ENCODE data around the gene SMARCAL1. TPM values are rescaled to one million over a fixed set of nuclear protein-coding genes. Genes with fewer than 3 reads are reported as not detected.

SMARCAL1 gene
- total RNA-seq, 2 experiments from 2014 or later = 23.6 to 27.5 TPM

DNA sequence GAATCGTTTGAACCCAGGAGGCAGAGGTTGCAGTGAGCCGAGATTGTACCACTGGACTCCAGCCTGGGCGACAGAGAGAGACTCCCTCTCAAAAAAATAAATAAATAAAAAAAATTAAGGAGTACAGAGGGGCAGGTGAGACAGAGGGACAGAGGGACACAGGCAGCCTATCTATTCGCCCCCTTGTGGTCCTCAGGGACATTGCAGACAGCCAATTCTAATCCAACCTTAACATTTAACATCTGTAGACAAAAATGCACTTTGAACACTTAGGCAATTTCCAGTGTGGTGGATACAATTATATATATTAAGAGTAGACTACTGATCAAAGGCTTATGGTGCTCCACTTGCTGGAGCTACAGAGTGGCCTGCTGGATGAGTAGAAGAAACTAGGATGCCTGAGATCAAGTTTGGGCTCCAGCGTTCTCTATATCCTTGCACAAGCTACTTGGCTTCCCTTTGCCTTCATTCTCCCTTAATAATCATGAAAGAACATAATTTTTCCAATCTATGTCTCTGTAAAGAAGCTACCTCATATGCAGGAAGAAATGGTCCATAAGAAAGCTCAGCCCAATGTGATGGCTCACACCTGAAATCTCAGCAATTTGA is 8.2 kb upstream of the SMARCAL1 start:
- Mint-ChIP-seq H3K9me3 (no peaks in the 10 kb centered on the region), H3K36me3 (ENCODE audit: low read depth) (no peaks in the 10 kb centered on the region), H3K4me3 (no peak overlapping the region), H3K4me1 (no peaks in the 10 kb centered on the region), H3K27me3 (peaks cover 18% of the 10 kb centered on the region), H3K27ac (no peak overlapping the region)
- ChIA-PET CTCF (interaction anchor here (0.7 to 3.4 kb wide), 23 partner anchors 10 to 702 kb away, joined by 3 to 23 read pairs (median 4); partner anchors contain the start of genes SMARCAL1 and XRCC5), POLR2A (no interaction called here)
- DNase-seq = peak; percentile 45

DNA sequence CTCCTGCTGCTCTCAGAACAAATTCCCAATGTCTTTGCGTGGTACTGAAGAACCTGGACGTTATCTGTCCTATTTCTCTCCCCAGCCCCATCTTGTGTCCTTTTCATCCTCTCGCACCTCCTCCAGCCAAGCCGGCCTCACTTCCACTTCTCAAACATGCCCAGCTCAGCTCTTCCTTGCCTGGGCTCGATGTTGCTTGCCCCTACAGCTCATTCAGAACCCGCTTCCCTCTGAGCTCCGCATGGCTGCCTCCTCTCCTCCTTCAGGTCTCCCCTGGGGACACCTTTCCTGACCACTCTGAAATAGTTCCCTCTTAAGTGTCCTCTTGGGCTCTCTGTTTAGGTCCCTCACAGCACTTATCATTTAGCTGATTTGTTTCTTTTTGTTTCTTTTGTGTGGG is 6.7 kb upstream of the SMARCAL1 start:
- CTCF ChIA-PET = interaction anchor here (0.8 to 3.4 kb wide), 8 partner anchors 8 to 295 kb away, joined by 3 to 23 read pairs (median 6); partner anchors contain the start of gene SMARCAL1
- Mint-ChIP-seq H3K27me3 (peaks cover 18% of the 10 kb centered on the region), H3K4me1 (peaks cover 3% of the 10 kb centered on the region), H3K27ac (no peak overlapping the region), H3K4me3 (no peak overlapping the region), H3K36me3 (ENCODE audit: low read depth) (no peaks in the 10 kb centered on the region), H3K9me3 (no peaks in the 10 kb centered on the region)
- DNase-seq = no peak
- POLR2A ChIA-PET = no interaction called here

DNA sequence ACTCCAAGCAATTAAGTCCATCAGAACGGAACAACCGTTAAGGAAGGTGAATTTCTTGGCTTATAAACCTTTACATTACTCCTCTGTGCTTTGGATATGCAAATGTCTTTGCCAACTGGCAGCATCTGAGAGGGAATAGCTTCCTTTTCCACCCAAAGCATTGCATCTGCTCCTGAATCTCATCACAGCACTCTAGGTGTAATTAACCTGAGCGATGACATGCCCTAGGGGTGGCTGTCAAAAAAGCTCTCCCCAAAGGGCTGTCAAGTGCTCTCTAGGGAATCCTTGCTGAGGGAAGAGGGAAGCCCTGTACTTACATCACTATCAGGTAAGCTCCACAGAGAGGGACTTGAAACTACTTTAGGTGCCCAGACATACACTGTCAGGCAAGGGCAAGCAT is 5.5 kb upstream of the SMARCAL1 start:
- DNase-seq = no peak
- no peaks in the 10 kb centered on the region for H3K36me3 Mint-ChIP-seq (ENCODE audit: low read depth)
- peaks cover 18% of the 10 kb centered on the region for H3K27me3 Mint-ChIP-seq
- H3K4me3 Mint-ChIP-seq = no peak overlapping the region
- H3K9me3 Mint-ChIP-seq = no peaks in the 10 kb centered on the region
- ChIA-PET CTCF (no interaction called here), POLR2A (no interaction called here)
- H3K4me1 Mint-ChIP-seq = peaks cover 11% of the 10 kb centered on the region
- no peak overlapping the region for H3K27ac Mint-ChIP-seq

DNA sequence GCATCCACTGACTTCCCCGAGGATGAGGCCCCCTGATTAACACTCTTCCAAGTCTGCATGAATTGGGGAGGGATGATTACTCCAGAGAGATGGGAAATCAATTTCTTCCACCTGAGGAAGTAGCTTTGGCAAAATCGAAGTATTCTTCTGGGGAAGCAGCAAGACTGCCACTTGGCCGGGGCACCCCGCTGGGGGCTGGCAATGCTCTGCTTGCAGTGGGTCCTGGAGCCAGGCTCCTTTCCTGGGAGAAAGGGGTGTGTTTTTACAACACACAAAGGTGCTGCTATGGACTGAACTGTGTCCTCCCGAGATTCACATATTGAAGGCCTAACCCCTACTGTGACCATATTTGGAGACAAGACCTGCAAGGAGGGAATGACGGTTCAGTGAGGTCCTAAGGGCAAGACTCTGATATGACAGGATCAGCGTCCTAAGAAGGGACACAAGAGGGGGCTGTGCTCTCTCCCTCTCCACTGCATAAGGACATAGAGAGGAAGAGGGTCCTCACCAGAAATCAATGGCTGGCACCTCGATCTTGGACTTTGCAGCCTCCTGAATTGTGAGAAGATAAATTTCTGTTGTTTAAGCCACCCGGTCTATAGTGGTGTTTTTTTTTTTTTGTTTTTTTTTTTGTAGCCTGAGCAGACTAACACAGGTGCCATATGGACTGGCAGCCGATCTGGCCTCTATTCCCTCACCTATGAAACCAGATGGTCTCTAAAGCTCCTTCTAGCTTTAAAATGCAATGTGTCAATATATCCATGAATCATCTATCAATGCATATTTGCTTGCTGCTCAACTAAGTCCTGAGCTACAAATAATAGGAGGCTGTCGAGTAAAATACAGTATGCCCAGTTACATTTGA is 3.6 kb upstream of the SMARCAL1 start:
- Mint-ChIP-seq H3K27me3 (peaks cover 18% of the 10 kb centered on the region), H3K4me3 (no peak overlapping the region), H3K36me3 (ENCODE audit: low read depth) (peaks cover 2% of the 10 kb centered on the region), H3K9me3 (no peaks in the 10 kb centered on the region), H3K27ac (no peak overlapping the region), H3K4me1 (peaks cover 27% of the 10 kb centered on the region)
- DNase-seq = no peak
- POLR2A ChIA-PET = no interaction called here
- CTCF ChIA-PET = no interaction called here

DNA sequence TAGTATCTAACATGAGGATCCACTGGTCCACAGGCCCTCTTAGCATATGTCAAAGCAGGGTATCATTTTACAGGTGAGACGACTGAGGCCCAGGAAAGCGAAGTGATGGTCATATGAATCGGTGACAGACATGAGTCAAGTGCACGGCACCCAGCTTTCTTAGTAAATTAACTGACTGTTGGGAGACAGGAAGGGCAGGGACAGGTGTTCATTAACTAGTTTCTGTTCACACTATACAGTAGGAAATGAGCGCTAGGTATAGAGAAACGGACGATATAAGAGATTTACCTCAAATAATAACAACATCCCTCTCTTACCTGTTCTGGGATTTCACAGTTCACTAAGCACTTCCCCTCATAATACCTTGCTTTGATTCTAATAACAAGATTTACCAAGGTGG is 1.7 kb upstream of the SMARCAL1 start:
- Mint-ChIP-seq H3K4me1 (peaks cover 29% of the 10 kb centered on the region), H3K27me3 (peaks cover 18% of the 10 kb centered on the region), H3K4me3 (no peak overlapping the region), H3K9me3 (no peaks in the 10 kb centered on the region), H3K27ac (no peak overlapping the region), H3K36me3 (ENCODE audit: low read depth) (peaks cover 14% of the 10 kb centered on the region)
- POLR2A ChIA-PET = no interaction called here
- CTCF ChIA-PET = no interaction called here
- DNase-seq = no peak

DNA sequence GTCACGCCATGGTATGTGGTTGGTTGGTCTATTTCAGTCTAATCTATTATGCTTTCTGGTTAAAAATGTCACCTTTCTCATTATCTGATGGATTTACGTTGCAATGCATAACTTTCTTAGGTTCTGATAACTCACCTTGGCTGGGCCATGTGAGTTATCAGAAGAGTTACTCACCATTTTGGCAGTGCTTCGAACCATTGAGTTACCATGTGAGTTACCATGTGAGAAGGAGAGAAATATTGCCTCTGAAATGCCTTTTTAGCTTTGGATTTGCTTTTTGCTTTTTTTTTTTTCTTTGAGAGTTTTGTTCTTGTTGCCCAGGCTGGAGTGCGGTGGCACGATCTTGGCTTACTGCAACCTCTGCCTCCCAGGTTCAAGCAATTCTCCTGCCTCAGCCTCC is 1.6 kb downstream of the SMARCAL1 start:
- CTCF ChIA-PET = interaction anchor here (4.9 kb wide), 1 partner anchor 10 kb away, joined by 23 read pairs; no protein-coding TSS in a partner anchor
- Mint-ChIP-seq H3K4me3 (peak overlapping the region; percentile 58), H3K36me3 (ENCODE audit: low read depth) (peaks cover 29% of the 10 kb centered on the region), H3K9me3 (no peaks in the 10 kb centered on the region), H3K27ac (no peak overlapping the region), H3K27me3 (no peaks in the 10 kb centered on the region), H3K4me1 (peaks cover 42% of the 10 kb centered on the region)
- POLR2A ChIA-PET = no interaction called here
- DNase-seq = no peak

DNA sequence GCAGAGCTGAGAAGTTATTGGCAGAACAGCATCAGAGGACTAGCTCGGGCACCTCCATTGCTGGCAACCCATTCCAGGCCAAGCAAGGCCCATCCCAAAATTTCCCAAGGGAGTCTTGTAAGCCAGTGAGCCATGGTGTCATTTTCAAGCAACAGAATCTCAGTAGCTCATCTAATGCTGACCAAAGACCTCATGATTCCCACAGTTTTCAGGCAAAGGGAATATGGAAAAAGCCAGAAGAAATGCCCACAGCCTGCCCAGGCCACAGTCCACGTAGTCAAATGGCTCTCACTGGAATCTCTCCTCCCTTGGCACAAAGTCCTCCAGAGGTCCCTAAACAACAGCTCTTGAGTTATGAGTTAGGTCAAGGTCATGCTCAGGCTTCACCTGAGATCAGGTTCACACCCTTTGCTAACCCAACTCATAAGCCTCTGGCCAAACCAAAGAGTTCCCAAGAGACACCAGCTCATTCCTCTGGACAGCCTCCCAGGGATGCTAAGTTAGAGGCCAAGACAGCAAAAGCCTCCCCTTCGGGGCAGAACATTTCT is 2.6 kb downstream of the SMARCAL1 start:
- Mint-ChIP-seq H3K27ac (no peak overlapping the region), H3K36me3 (ENCODE audit: low read depth) (peaks cover 29% of the 10 kb centered on the region), H3K9me3 (no peaks in the 10 kb centered on the region), H3K4me3 (no peak overlapping the region), H3K4me1 (peaks cover 42% of the 10 kb centered on the region), H3K27me3 (no peaks in the 10 kb centered on the region)
- ChIA-PET POLR2A (interaction anchor here (1.2 kb wide), 1 partner anchor 84 kb away, joined by 4 read pairs; the partner anchor contains the start of gene RPL37A), CTCF (interaction anchor here (1.2 to 4.9 kb wide), 2 partner anchors 11 to 13 kb away, joined by 3 to 23 read pairs; no protein-coding TSS in a partner anchor)
- no peak for DNase-seq

DNA sequence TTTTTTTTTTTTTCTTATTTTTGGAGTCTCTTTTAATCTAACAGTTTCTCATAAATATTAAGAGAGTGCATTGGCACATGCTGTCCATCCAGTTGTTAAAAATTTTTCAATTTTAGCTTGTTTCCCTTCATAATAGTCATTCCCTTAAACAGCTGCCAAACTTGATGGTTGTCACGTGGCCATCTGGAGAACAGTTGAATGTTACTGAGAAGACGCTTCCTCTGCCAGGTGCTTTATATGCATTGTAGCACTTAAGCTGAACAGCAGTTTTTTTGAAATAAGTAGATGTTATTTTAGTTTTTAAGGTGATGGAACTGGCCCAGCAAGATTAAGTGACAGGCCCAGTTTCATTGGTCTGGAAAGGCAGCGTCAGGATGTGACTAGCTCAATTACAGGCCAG is 3.3 kb downstream of the SMARCAL1 start:
- no peak overlapping the region for H3K27ac Mint-ChIP-seq
- H3K4me3 Mint-ChIP-seq = no peak overlapping the region
- POLR2A ChIA-PET = interaction anchor here (1.2 kb wide), 1 partner anchor 83 kb away, joined by 4 read pairs; the partner anchor contains the start of gene RPL37A
- H3K4me1 Mint-ChIP-seq = peaks cover 39% of the 10 kb centered on the region
- CTCF ChIA-PET = interaction anchor here (1.2 to 4.9 kb wide), 2 partner anchors 11 to 14 kb away, joined by 3 to 23 read pairs; no protein-coding TSS in a partner anchor
- H3K36me3 Mint-ChIP-seq (ENCODE audit: low read depth) = peaks cover 35% of the 10 kb centered on the region
- no peak for DNase-seq
- H3K9me3 Mint-ChIP-seq = no peaks in the 10 kb centered on the region
- no peaks in the 10 kb centered on the region for H3K27me3 Mint-ChIP-seq

DNA sequence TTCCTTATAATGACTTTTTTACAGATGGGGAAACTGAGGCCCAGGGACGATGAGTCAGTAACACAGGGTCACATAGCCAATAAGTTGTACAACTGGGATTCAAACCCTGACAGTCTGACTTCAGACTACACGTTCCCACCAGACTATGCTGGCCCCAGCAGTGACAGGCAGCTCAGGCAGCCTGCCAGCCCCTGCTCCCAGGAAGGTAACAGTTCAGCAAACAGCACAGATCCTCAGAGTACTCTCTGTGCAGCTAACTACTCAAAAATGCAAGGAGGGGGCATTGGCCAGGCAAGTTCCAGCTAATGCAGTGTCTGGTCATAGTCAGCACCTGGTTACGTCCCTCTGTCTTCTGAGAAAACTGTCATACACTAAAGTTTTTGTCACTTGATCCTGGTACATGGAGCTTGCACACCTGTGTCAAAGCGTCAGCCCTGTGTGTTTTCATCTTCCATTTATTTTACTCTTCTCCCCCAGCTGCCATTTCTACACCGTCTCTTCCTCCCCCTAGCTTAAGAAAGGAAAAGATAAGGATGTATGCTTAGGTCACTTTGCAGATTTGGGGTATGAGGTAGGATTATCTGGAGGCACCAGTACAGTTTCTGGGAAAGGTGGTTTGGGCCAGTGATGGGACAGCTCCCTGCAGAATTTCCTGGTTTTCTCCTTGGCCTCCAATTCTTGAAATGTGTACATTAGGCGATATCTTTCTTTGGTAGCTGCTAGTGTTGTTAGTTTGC is 4.5 kb downstream of the SMARCAL1 start:
- peaks cover 42% of the 10 kb centered on the region for H3K36me3 Mint-ChIP-seq (ENCODE audit: low read depth)
- DNase-seq = no peak
- H3K4me3 Mint-ChIP-seq = no peak overlapping the region
- CTCF ChIA-PET = interaction anchor here (1.1 kb wide), 1 partner anchor 250 kb away, joined by 3 read pairs; no protein-coding TSS in a partner anchor
- peaks cover 32% of the 10 kb centered on the region for H3K4me1 Mint-ChIP-seq
- no peaks in the 10 kb centered on the region for H3K27me3 Mint-ChIP-seq
- H3K27ac Mint-ChIP-seq = no peak overlapping the region
- no peaks in the 10 kb centered on the region for H3K9me3 Mint-ChIP-seq
- POLR2A ChIA-PET = interaction anchor here (1.5 kb wide), 1 partner anchor 82 kb away, joined by 4 read pairs; the partner anchor contains the start of gene RPL37A

DNA sequence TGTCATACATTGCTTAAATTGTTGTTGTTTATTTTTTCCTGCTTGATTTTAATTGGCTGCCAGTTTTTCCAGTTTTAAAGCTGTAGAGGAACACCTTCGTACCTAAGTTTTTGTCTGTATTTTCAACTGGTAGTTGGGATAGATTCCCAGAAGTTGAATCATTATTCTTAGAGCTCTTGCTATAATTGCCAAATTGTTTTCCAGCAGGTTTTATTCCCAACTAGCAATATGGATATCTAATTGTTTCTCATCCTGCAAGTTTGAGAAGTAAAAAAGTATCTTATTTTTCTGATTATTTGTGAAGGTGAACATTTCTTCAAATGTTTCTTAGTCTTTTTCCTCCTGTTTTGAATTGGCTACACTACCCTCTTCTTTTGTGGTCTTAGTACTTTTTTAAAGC is 6.7 kb downstream of the SMARCAL1 start:
- Mint-ChIP-seq H3K9me3 (no peaks in the 10 kb centered on the region), H3K4me3 (no peak overlapping the region), H3K27me3 (no peaks in the 10 kb centered on the region), H3K36me3 (ENCODE audit: low read depth) (peaks cover 58% of the 10 kb centered on the region), H3K4me1 (peaks cover 13% of the 10 kb centered on the region), H3K27ac (no peak overlapping the region)
- ChIA-PET CTCF (no interaction called here), POLR2A (no interaction called here)
- no peak for DNase-seq

DNA sequence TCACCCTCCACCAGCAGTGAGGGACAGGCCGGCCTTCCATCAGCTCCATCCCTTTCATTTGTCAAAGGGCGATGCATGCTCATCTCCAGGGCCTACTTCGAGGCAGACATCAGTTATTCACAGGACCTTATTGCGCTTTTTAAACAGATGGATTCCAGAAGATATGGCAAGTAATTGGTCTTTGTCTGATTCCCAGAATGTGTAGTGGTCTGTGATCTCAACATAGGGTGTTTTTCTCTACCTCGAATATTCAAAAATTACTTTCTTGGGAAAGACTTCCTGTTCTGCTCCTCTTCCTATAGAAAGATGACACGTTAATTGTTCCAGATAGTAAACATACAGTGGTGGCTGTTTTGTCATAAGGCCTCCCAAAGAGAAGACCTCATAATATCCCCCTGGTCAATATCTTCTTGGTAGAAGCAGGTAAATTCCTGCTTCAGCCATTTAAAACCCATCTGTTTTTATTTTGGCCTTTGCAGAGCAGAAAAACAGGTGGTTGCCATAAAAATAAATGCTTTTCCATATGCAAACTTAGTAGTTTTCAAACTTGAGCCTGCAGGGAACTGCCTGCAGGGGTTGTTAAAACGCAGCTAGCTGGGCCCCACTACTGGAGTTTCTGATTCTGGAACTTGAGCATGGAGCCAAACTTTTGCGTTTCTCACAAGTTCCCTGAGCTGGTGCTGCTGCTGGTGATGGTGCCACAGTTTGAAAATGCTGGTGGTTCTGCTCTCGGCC is 8.2 kb downstream of the SMARCAL1 start:
- DNase-seq = no peak
- Mint-ChIP-seq H3K4me1 (peaks cover 13% of the 10 kb centered on the region), H3K27me3 (no peaks in the 10 kb centered on the region), H3K9me3 (peaks cover 2% of the 10 kb centered on the region), H3K36me3 (ENCODE audit: low read depth) (peaks cover 63% of the 10 kb centered on the region), H3K27ac (no peak overlapping the region), H3K4me3 (no peak overlapping the region)
- POLR2A ChIA-PET = no interaction called here
- CTCF ChIA-PET = no interaction called here

DNA sequence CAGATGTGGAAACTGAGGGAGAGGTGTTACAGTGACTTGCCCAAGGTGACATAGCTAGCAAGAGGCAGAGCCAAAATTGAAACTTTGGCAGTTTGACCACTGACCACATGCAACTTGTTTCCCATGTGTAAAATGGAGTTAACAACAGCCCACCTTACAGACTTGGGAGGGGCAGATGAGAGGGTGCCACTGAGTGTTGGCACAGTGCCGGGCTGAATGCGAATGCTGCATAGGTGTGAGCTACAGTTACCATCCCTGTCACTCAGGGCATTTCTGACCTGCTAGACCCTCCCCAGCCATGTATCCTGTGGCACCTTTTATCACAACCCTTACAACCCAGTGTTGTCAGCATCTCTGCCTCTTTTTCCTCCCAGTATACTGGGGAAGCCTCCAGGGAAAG is 10.8 kb downstream of the SMARCAL1 start:
- no peak overlapping the region for H3K4me3 Mint-ChIP-seq
- DNase-seq = no peak
- peaks cover 4% of the 10 kb centered on the region for H3K4me1 Mint-ChIP-seq
- ChIA-PET POLR2A (no interaction called here), CTCF (no interaction called here)
- H3K27ac Mint-ChIP-seq = no peak overlapping the region
- peaks cover 4% of the 10 kb centered on the region for H3K9me3 Mint-ChIP-seq
- H3K36me3 Mint-ChIP-seq (ENCODE audit: low read depth) = peaks cover 70% of the 10 kb centered on the region
- no peaks in the 10 kb centered on the region for H3K27me3 Mint-ChIP-seq

All from activated CD4-positive, alpha-beta memory T cell treated with anti-CD3 and anti-CD28 coated beads, Interleukin-2, amount 10 ng/mL, durations not matched to agents 7 days and 5 days (primary cell).